GM12892 (cell line): ENCODE data around the gene UGT1A8.

Experiments used
- POLR2A ChIP-seq: IDR thresholded peaks from 2 replicates; pipeline ENCODE4 v1.6.1; 2011; ENCODE audit warnings: low read depth, low read length, control low read depth
- POLR2AphosphoS5 ChIP-seq: IDR thresholded peaks from 2 replicates; pipeline ENCODE4 v1.6.1; 2011; ENCODE audit warnings: low read depth, low read length, control low read depth
- TAF1 ChIP-seq: IDR thresholded peaks from 2 replicates; pipeline ENCODE4 v1.6.1; 2011; ENCODE audit warnings: low read depth, mild to moderate bottlenecking, control low read depth, low read length, borderline replicate concordance

- TF ChIP-seq POLR2A (no peak), POLR2AphosphoS5 (no peak), TAF1 (no peak)
These were observed 90.7 kb downstream of the UGT1A8 start for GRCh38 chr2:233707940-233708644.
